Measurements from ENCODE around the gene CD4.
"Not testable (repeated sequence)": the region's sequence is repeated elsewhere in the genome, so short reads cannot be mapped to it uniquely, and the experiment has no call there.

The CD4 gene

GRCh38 chr12:6870304-6870703 is 81.0 kb downstream of the CD4 start:
- DNase-seq: not testable (repeated sequence)

Data from fibroblast of skin of right biceps (primary cell).